ENCODE measurements around the gene SFMBT2.

GRCh38 chr10:7397049-7398035 is 13.5 kb downstream of the SFMBT2 start:
- TF ChIP-seq, protein P1, sequence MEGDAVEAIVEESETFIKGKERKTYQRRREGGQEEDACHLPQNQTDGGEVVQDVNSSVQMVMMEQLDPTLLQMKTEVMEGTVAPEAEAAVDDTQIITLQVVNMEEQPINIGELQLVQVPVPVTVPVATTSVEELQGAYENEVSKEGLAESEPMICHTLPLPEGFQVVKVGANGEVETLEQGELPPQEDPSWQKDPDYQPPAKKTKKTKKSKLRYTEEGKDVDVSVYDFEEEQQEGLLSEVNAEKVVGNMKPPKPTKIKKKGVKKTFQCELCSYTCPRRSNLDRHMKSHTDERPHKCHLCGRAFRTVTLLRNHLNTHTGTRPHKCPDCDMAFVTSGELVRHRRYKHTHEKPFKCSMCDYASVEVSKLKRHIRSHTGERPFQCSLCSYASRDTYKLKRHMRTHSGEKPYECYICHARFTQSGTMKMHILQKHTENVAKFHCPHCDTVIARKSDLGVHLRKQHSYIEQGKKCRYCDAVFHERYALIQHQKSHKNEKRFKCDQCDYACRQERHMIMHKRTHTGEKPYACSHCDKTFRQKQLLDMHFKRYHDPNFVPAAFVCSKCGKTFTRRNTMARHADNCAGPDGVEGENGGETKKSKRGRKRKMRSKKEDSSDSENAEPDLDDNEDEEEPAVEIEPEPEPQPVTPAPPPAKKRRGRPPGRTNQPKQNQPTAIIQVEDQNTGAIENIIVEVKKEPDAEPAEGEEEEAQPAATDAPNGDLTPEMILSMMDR (IDR thresholded peaks at IDR 0.05; ENCODE audit: low read depth, low read length, poor library complexity, severe bottlenecking), result no peak
- no peak for TF ChIP-seq EZH2phosphoT487 (IDR thresholded peaks at IDR 0.05; ENCODE audit: borderline replicate concordance, low read length)
